ENCODE results near the gene ABTB2. TPM values are rescaled to one million over a fixed set of nuclear protein-coding genes. Genes with fewer than 3 reads are reported as not detected.

The ABTB2 gene
- total RNA-seq, 1 donor from 2014 or later, result 2.4 TPM

DNA sequence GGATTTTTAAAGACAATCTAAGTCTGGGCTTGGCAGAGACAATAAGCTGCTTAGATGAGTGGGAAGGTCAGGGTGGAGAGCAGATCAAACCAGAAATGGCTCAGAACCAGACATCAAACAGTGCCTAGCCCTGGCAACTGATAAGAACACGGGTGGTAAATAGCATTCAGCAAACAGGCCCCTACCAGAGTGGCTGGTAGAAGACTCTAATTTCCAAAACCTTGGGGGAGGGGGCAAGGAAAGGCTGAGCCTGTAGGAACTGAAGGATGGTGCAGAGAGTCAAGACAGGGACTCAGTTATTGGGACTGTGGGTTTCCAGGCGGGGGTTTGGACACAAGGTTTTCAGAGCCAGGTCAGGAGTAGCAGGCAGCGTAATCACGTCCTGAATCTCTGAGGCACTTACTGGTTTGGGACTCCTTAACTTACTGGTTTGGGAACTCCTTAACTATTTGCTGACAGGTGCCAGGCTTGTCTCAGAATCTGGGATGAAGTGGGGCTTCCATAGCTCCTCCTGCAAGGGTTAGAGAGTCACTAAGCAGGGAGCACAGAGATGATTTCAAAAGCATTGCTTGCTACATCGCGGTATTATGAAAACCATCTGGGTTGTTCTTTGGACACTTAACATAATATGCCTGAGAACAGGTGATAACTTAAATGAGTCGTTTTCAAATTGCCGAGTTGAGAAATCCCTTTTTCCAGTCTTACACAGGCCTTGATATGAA is 5.7 kb upstream of the ABTB2 start:
- no peak for FAIRE-seq

DNA sequence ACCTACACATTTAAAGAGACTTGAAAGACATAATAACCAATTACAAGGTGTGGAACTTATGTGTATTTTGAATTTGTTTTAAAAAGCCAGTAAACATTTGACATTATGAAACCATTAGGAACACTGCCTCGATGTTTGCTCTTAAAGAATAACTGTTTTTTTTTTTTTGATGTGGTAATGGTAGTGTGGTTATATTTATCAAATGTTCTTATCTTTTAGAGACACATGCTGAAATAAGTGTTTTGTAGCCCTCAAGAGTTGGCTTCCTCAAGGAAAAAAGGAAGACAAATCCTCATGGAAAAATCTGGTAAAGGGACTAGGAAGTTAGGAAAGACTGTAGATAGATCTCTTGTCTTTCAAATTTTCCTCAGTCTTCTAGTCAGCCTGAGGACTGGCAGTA is 2.2 kb upstream of the ABTB2 start:
- DNase-seq (ENCODE audit: low spot score in 2 of 2) (no peak), FAIRE-seq (no peak)

More for the DNA sequence above, 5.7 kb upstream of the ABTB2 start:
- DNase-seq (ENCODE audit: low spot score in 2 of 2), result no peak

DNA sequence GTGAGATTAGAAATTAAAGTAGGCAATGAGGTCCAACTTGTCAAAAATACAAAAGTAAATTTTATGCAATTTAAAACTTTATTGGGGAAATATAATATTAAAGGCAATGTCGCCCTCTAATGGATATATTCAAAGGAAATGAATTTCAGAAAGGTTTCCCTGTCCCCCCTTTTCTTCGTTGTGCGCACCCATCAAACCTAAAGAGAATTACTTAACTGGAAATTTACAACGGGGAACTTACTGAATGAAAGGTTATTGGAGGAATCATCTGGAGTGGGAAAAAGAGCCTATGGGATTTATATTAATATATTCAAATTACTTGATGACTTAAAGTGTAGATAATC is 1.7 kb upstream of the ABTB2 start:
- DNase-seq (ENCODE audit: low spot score in 2 of 2), result peak; percentile 30 to 43

DNA sequence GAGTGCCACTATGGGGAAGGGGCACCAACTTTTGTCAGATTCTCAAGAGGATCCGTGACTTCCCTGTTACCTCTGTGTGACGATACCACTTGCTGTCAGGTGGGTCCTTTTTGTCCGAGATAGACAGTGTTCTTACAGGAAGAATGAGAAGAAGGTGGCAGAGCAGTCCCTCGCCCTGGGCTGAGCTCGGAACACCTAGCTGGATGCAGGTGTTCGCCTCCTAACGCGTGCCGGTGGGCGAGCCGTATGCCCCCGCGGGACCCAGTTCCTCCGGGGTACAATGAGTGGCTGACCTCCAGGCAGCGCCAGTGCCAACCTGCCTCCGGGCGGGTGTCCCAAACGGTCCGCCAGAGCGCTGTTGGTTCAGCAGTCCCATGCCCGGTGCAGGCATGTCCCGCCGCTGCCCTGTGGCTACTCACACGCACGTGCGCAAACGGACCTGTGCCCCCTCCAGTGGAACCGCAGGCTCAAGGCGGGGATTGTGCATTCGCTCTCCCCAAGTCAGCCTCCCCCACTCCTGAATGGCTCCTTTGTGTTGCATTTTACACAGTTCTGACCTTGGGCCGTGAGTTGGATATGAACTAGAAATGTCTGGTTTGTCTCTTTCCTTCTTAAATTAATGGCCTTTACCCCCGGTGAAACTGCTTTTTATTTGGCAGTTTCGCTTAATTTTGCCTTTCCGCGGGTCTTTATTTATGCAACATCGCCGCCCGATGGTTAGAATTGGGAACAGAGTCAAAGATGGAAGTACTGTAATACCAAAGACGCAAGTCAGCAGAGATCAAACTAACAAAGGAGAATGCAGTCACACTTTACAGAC is 1.1 kb upstream of the ABTB2 start:
- peak; percentile 69 for DNase-seq (ENCODE audit: low spot score in 2 of 2)
- FAIRE-seq, result peak; percentile 6

More for the DNA sequence above, 1.7 kb upstream of the ABTB2 start:
- no peak for FAIRE-seq

DNA sequence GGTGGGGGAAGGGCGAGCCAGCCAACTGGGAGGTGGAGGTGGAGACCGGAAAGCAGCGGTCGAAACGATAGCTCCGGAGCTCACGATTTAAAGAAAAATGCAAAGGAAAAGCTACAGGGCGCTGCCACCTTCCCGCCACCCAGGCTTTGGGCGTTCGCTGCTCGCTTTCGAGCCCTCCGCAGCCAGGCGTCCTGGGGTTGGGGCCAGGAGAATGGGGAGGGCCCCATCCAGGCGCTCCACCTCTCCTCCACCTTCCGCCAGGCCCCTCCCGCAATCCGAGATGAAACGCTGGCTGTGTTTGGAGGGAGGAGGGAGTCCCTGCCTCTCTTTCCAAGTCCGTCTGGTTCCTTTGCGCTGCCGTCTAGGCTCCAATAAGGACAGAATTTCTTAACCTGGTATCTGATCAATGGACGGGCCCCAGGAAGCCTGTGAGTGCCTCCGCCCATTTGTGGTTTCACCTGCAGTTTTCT is 483 bp upstream of the ABTB2 start:
- DNase-seq (ENCODE audit: low spot score in 2 of 2) (no peak), FAIRE-seq (no peak)

DNA sequence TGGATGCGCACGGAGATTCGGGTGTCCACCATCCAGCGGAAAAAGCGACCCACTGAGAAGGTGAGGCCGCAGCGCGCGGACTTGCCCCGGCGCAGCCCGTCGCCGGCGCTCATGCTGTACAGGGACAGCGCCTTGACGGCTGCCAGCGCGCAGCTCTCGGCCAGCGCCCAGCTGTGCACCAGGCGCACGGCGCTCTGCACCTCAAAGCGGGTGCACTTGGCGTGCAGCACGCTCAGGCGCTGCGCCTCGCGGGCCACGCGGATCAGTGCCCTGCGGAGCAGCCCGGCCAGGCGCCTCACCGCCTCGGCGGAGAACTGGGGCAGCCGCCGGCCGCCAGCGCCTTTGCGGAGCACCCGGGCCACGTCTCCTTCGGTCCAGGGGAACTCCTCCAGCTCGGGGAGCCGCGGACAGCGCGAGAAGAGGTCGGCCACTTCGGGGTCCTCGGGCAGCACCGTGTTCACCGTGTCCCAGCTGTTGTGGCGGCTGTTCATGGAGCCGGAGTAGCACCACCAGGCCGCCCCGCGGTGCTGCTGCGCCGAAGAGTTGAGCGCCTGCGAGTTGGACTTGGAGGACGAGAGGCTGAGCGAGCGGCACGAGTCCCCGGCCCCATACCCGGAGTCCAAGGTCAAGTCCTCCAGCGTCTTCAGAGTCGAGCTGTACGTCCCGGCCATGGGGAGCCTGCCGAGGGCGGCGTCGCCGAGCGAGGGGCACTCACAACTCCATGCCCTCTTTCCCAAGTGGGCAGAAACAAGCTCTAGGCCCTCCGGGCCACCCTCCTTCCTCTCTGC is 703 bp downstream of the ABTB2 start:
- peak; percentile 37 to 62 for DNase-seq (ENCODE audit: low spot score in 2 of 2)

DNA sequence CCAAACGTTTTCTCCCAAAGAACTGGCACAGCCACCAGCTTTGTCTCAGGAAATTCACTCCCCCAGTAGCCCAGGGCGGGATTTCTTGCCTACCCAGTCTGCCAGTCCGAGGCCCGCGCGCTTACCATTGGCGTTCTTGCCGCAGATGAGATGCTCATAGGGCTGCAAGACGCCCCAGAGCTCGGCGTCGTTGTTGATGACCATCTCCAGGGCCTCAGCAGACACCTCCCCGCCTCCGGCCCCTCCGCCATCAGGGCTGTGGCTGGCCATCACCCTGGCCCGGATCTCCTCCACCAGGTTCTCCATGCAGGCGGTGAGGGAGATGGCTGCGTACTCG is 1.3 kb downstream of the ABTB2 start:
- DNase-seq (ENCODE audit: low spot score in 2 of 2) (no peak), FAIRE-seq (no peak)

More for the DNA sequence above, 703 bp downstream of the ABTB2 start:
- no peak for FAIRE-seq

DNA sequence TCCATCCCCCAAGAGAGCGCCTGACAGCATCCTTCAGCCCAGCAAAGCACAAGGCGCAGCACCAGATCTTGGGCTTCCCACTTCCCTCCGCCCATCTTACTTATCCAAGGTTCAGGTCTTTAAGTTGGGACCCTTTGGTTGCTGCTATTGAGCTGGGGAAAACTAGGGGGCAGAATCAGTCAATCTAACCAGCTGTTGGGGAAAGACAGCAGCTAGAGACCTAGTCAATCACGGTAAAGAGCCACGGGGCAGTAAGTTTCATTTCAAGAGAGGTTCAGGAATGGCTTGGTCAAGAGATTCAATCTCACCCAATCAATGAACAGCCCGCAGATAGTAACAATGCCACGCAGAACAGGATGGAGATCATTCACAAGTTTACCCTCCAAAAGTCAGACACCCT is 1.7 kb downstream of the ABTB2 start:
- DNase-seq (ENCODE audit: low spot score in 2 of 2), result no peak
- FAIRE-seq, result no peak

DNA sequence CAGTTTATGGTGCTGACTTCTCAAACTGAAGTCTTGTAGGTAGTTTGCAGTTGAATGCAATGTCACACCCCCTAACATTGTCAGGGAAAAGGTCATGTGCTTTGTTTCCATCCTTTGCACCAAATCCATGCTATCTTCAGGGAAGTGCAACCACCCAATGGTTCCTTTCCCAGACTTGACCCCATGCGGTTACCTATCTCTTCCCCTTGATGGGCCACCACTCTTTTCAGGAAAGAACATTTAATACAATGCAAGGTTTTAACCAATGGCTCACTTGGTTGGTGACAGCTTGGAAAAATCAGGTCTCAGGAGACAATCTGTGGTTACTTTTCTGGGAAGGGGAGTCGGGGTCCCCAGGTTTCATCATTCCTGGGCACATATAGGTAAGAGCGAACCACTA is 2.1 kb downstream of the ABTB2 start:
- no peak for DNase-seq (ENCODE audit: low spot score in 2 of 2)
- FAIRE-seq, result no peak

DNA sequence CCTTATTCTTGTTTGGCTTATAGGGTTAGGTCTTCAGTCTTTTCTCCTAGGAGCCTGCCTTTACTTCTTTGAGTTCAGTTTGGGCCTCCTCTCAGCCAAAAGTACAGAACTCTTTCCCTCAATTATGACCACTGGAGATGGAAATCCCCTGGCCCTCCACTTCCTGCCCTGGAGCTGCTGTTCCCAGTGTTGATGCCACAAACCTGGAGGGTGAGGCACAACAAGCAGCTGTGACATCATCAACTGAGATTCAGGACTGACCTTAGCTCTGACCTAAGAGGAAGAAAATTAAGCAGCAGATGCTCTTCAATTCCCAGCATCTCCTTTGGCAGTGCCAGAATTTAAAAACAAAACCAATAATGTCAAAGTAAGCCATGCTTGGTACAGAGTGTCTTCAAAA is 3.0 kb downstream of the ABTB2 start:
- DNase-seq (ENCODE audit: low spot score in 2 of 2), result no peak
- FAIRE-seq, result no peak

DNA sequence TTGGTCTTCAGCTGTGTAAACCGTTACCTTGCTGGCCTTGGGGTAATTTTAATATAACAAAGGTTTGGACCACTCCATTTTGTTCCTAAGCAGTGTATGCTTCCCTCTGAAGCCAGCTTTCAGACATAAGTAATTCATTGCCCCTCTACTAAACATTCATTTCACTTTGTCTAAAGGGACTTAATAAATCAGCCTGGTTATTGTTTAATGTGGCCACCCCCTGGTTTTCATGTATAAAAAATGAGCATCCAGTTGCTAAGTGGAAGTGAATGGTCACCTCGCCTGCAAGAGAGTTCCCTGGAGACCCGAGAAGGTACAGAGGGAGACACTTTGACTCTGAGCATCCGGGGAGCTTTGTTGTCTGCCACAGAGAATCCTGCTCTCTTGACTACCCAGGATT is 3.9 kb downstream of the ABTB2 start:
- DNase-seq (ENCODE audit: low spot score in 2 of 2) (no peak), FAIRE-seq (no peak)

DNA sequence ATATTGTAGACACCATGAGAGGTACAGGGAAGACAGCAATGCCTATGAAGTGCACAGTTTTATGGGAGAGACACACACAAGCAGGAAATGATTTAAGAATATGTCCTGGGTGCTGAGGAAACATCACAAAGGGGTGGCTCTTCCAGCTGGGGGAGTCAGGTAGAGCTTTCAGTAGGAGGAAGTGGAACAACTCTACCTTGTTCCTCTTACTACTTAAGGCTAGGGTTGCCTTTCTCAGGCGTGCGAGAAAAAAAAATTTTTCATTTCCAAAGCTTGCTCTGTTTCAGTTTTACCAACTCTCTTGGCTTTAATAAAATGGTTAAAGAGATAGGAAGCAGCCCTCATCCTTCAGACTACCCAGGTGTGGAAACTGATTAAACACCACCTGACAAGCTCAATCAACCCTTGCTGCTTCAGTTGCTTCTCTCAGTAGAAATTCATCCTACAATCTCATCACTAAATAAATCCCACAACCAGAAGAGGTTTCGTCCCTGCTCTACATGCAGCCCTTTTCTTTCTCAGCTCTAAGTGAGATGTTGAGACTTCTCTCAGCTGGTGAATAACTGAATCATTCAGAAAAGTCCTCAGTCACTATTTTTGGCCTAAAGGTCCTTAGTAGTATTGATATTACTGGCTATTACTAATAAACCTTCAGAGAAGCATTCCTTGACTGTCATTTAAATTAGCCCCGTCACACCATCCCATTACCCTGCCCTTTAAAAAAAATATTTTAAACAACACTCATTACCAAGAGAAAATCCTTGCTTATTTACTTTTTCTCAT is 5.9 kb downstream of the ABTB2 start:
- DNase-seq (ENCODE audit: low spot score in 2 of 2), result no peak
- no peak for FAIRE-seq

DNA sequence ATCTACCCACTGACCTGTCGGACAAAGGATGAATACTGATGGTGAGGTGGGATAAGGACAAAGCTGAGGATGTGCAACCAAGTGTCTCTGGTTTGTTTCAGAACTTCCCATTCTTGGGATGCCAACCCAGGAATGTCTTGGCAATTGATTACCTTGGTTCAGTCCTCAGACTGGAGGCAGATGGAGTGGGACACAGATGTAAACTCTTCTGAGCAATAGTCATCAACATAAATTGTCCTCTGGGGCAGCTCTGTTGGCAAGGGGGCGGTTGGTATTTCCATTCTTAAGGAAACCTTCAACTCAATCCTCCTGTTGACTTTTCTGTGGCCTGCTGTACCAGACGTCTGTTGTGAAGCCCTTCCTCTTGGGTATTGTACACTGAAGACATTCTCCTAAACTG is 6.8 kb downstream of the ABTB2 start:
- no peak for FAIRE-seq
- DNase-seq (ENCODE audit: low spot score in 2 of 2), result no peak

DNA sequence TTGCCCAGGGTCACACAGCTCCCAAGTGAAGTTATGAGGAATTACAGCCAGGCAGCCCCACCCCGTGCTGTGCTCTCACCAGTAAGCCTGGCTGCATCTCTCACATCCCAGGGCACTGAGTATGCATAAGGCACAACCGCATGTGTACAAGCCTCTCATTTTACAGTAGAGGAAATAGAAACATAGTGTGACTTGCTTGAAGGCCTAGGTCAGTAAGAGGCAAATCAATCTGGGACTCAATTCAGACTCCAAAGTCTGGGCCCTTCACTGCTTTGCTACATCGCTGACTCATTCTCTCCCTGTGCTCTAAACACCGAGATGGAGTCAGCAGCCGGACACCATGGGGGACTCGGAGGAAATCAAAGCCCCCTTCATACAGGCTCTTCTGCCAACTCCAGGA is 7.9 kb downstream of the ABTB2 start:
- FAIRE-seq (no peak), DNase-seq (ENCODE audit: low spot score in 2 of 2) (no peak)

DNA sequence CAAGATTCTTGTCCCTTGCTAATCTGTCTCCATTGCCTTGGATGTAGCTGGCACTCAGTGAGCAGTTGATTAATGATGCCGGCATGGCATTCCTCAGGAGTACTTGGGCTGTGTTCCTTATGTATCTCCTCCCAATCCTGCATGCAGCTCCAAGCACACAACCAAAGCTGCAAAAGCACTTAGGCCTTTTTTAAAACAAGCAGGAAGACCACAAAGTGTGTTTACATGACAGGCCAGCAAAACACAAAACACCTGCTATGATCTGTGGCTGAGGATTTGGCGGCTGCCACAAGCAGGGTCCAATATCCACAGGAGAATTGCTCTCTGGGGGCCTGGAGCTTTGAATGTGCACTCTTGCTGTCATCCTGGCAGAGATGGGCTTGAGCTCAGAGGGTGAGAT is 8.9 kb downstream of the ABTB2 start:
- FAIRE-seq, result no peak
- DNase-seq (ENCODE audit: low spot score in 2 of 2), result no peak

DNA sequence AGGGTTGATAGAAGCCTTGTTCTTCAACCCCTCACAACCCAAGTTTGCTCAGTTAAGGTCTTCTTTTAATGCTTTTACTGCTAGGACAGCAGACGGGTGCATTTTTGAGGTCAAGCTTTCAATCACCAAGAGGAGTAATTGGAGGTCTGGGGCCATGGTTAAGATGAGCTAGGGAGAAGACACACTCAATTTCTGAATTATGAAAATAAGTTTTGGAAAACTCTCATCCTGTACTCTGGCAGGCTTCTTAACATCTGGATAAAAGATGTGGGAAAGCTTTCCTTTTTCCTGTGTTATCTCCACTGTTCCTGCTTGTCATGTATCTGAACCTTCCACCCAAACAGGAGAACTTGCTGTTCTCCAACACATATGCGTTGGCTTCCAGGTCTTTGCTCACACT is 9.7 kb downstream of the ABTB2 start:
- DNase-seq (ENCODE audit: low spot score in 2 of 2) (no peak), FAIRE-seq (no peak)

DNA sequence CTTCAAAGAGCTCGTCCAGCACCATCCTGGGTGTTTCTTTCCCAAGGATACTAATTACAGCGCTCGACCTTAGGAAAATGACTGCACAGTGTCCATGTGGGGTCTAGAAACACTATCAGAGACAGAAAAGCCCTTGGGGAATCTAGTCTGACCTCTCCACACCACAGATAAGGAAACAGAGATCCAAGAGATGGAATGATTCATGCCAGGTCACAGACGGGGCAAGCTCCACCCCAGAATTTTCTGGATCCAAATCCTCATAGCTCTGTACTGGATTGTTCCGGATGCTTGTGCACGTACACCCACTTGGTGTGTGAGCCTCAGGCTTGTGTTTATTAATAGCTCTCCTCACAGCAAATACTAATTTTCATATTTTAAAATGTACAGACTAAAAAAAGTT is 11.3 kb downstream of the ABTB2 start:
- DNase-seq (ENCODE audit: low spot score in 2 of 2), result peak in 1 of 2 donors; percentile 29
- FAIRE-seq, result no peak

DNA sequence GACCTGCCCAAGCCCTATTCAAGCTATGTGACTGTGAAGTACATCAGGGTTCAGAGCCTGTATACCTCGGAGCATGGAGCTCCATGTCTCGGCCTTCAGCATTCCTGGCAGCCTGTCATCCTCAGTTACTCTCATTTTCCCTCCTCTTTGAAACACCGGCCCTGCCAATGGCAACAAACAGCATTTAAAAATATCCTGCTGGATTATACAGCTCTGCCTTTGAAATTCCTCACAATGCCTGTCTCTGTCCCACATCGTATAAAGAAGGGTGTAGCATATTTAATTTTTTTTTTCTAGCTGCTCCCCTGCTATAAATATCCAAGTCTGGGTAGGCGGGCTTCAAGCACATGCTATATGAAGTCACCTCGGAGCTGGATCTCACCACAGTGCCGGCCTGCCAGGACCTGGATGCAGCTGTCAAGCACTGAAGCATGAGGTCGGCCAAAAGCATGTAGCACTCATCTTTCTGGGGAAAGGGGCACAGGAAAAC is 11.8 kb downstream of the ABTB2 start:
- FAIRE-seq (no peak), DNase-seq (ENCODE audit: low spot score in 2 of 2) (no peak)

DNA sequence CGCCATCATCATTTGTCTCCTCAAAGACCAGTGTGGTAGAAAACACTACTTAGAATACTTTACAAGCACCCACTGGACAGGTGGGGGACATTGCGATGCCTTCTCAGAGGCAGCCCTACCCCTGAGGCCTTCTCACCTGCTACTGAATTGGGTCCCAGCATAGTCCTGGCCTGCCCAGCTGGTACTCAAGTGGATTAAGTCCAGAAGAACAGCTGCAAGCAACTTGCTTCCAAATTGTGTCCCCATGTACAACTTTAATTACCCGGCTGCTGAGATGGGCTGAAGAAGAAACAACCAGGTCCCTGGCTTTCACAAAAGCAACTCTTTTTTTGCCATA is 12.3 kb downstream of the ABTB2 start:
- no peak for DNase-seq (ENCODE audit: low spot score in 2 of 2)
- FAIRE-seq, result no peak

DNA sequence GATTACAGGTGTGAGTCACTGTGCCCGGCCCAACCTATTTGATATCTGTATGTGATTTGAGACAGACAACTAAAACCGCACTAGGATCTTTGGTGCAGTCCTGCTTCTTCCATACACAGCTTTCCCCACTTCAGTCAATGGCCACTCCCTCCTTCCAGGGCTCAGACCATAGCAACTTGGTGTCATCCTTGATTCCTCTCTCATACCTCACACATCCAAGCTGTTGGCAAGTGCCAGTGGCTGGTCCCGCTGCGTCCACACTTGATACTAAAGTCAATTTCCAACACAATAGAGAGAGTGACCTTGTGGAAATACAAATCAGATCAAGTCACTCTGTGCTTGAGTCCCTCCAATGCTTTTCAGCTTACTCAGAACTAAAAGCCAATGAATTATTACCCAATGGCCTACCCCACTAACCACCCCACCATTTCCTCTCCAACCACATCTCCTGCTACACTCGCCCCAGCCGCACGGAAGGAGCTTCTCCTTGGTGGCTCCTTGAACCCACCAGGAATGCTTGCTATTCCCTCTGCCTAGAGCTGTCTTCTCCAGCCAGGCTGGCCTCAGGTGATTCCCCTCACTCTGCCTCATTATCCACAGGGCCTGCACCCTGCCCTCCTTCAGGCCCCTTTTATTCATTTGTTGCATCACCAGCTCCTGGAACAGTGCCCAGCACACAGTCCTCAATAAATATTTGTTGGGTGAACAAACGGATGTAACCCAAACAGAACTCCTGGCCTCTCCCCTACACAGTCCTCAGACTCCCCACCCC is 12.9 kb downstream of the ABTB2 start:
- DNase-seq (ENCODE audit: low spot score in 2 of 2), result no peak
- FAIRE-seq, result no peak
